Esophagus muscularis mucosa (tissue), 4 donors: ENCODE results near the gene DCK.

Experiments
- CTCF ChIP-seq, 3 experiments: fragments of 200-600 bp in 2 of 3; fragments of 450-650 bp in 1 of 3; sonication (generic) in 2 of 3; IDR thresholded peaks; one replicate each; pipeline ENCODE4 v1.5.1; 2017 to 2019; ENCODE audit warnings: antibody characterized with exemption in 3 of 3, mild to moderate bottlenecking in 2 of 3, moderate library complexity in 1 of 3
- EP300 ChIP-seq: sonication (generic); formaldehyde crosslinking; IDR thresholded peaks from one replicate; pipeline ENCODE4 v1.6.1; 2017; ENCODE audit warnings: antibody characterized with exemption
- POLR2A ChIP-seq: fragments of 450-650 bp; IDR thresholded peaks from one replicate; pipeline ENCODE4 v1.6.1; 2017; ENCODE audit warnings: antibody characterized with exemption, moderate library complexity, mild to moderate bottlenecking, low read depth
- POLR2AphosphoS5 ChIP-seq, 2 donors: sonication (generic); formaldehyde crosslinking; IDR thresholded peaks; one replicate each; pipeline ENCODE4 v1.6.1; 2017; ENCODE audit warnings: antibody characterized with exemption in 2 of 2

GRCh38 chr4:70997036-70997435 is 3.6 kb downstream of the DCK start:
- TF ChIP-seq POLR2A (no peak), CTCF (IDR thresholded peaks at IDR 0.05) (no peak), EP300 (no peak), POLR2AphosphoS5 (IDR thresholded peaks at IDR 0.05) (no peak)
